ENCODE data around the gene DEK. TPM values are rescaled to one million over a fixed set of nuclear protein-coding genes. Genes with fewer than 3 reads are reported as not detected.

Gene DEK
- polyA plus RNA-seq, 1 of the 3 experiments (the other 2 are of a cell fraction): 34.2 TPM

GRCh38 chr6:18277237-18278006 lies 13.1 kb upstream of the DEK start:
- TF ChIP-seq EZH2phosphoT487 (IDR thresholded peaks at IDR 0.05; ENCODE audit: borderline replicate concordance, low read depth) (no peak), CHD2 (IDR thresholded peaks at IDR 0.05; ENCODE audit: low read length, partially characterized antibody) (no peak), NFIC (IDR thresholded peaks at IDR 0.05; ENCODE audit: borderline replicate concordance) (no peak), GABPA (IDR thresholded peaks at IDR 0.05; ENCODE audit: low read depth) (no peak), IRF3 (IDR thresholded peaks at IDR 0.05; ENCODE audit: low read depth, low read length) (no peak), EP300 (IDR thresholded peaks at IDR 0.05; ENCODE audit: borderline replicate concordance in 1 of 2, low read depth in 1 of 2, low read length in 1 of 2) (no peak), CTCF (IDR thresholded peaks at IDR 0.05) (no peak), SMC3 (IDR thresholded peaks at IDR 0.05; ENCODE audit: low read depth, low read length) (no peak), TAF1 (IDR thresholded peaks at IDR 0.05; ENCODE audit: borderline replicate concordance, low read depth, low read length) (no peak), FOXJ3 (CRISPR knock-in tag; IDR thresholded peaks at IDR 0.05) (no peak), RAD21 (IDR thresholded peaks at IDR 0.05; ENCODE audit: low read length) (no peak), PBX3 (IDR thresholded peaks at IDR 0.05) (no peak), ELF1 (IDR thresholded peaks at IDR 0.05) (no peak), TCF12 (IDR thresholded peaks at IDR 0.05) (no peak), RFX5 (IDR thresholded peaks at IDR 0.05; ENCODE audit: low read length) (no peak), GATA2 (CRISPR knock-in tag; IDR thresholded peaks at IDR 0.05) (no peak), ZBTB33 (IDR thresholded peaks at IDR 0.05; ENCODE audit: borderline replicate concordance, low read depth) (no peak), REST (IDR thresholded peaks at IDR 0.05; ENCODE audit: low read depth, low read length) (no peak), JUND (IDR thresholded peaks at IDR 0.05) (no peak), MEF2A (IDR thresholded peaks at IDR 0.05; ENCODE audit: borderline replicate concordance, low read depth) (no peak)
- H3K9ac ChIP-seq: no peak overlapping the region
- peak overlapping the region; percentile 87 for H2AFZ ChIP-seq (ENCODE audit: low read depth)
- H3K4me3 ChIP-seq (ENCODE audit: low read depth in 2 of 2, low read length in 1 of 2): peak overlapping the region; percentile 53 to 65
- no peak overlapping the region for H3K27ac ChIP-seq (ENCODE audit: low read depth in 2 of 2, low read length in 1 of 2)
- no peaks in the 10 kb centered on the region for H3K9me2 ChIP-seq
- no peaks in the 10 kb centered on the region for H3K79me2 ChIP-seq (ENCODE audit: insufficient read depth)
- H3K36me3 ChIP-seq (replicated peaks in 1 of 2; ENCODE audit: control insufficient read depth in 1 of 2, insufficient read depth in 2 of 2, low read length in 1 of 2): no peaks in the 10 kb centered on the region
- H3K4me2 ChIP-seq: peak overlapping the region; percentile 80
- H3K4me1 ChIP-seq (ENCODE audit: control insufficient read depth in 1 of 2, insufficient read depth in 2 of 2, low read depth in 1 of 2, low read length in 1 of 2): peaks cover 0 to 6% of the 10 kb centered on the region in 2 experiments; a peak in 2 of 4 replicates
- peaks cover 15% of the 10 kb centered on the region; the same call in 1 of the 2 replicates for H3K27me3 ChIP-seq (ENCODE audit: insufficient read depth)
- H3K9me3 ChIP-seq: no peaks in the 10 kb centered on the region
- ChIA-PET POLR2A (no interaction called here), CTCF (no interaction called here)
- WGBS (ENCODE audit: low lambda C conversion rate): 3% methylated on average over 40 of the region's 67 CpGs
- no peaks in the 10 kb centered on the region for H4K20me1 ChIP-seq (ENCODE audit: insufficient read depth)
- no peaks in the 10 kb centered on the region for H3F3A ChIP-seq (replicated peaks; ENCODE audit: insufficient read depth)
- peak; percentile 48 for DNase-seq

All from SK-N-SH (cell line).